Measurements from ENCODE around the gene NBL1.

NBL1 gene

DNA sequence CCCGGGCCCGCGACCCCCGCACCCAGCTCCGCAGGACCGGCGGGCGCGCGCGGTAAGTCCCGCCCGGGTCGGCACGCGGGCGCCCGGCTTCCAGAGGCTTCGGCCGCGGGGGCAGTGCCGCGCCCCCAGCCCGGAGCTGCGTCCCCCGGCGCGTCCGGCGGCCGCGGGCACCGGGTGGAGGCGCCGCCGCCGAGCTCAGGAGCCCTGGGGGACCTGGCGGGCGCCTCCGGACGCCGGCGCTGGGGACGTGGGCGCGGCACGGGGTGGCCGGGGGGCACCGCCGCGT lies 227 bp downstream of the NBL1 start:
- Histone ChIP-seq H3K9ac (ENCODE audit: low read length) (no peak overlapping the region), H3K36me3 (ENCODE audit: low read length) (no peaks in the 10 kb centered on the region), H3K4me3 (ENCODE audit: insufficient read depth, low read length, poor library complexity, severe bottlenecking) (no peak overlapping the region), H3K9me2 (replicated peaks; ENCODE audit: insufficient read depth, low read length) (no peaks in the 10 kb centered on the region), H3K9me3 (ENCODE audit: insufficient read depth, low read length) (no peaks in the 10 kb centered on the region), H3K4me2 (ENCODE audit: low read depth, low read length, poor library complexity, severe bottlenecking) (peak overlapping the region; percentile 34), H3F3A (ENCODE audit: insufficient read depth) (no peaks in the 10 kb centered on the region), H3K27ac (ENCODE audit: low read depth, low read length) (no peak overlapping the region), H3K79me2 (ENCODE audit: insufficient read depth, low read length) (no peaks in the 10 kb centered on the region), H2AFZ (ENCODE audit: low read depth, low read length, severe bottlenecking) (no peak overlapping the region), H3K27me3 (ENCODE audit: low read length) (no peaks in the 10 kb centered on the region), H4K20me1 (ENCODE audit: low read depth, low read length) (no peaks in the 10 kb centered on the region)
- TF ChIP-seq EZH2phosphoT487 (conservative IDR thresholded peaks at IDR 0.05; ENCODE audit: low read length), result no peak
- TF ChIP-seq, protein P1, sequence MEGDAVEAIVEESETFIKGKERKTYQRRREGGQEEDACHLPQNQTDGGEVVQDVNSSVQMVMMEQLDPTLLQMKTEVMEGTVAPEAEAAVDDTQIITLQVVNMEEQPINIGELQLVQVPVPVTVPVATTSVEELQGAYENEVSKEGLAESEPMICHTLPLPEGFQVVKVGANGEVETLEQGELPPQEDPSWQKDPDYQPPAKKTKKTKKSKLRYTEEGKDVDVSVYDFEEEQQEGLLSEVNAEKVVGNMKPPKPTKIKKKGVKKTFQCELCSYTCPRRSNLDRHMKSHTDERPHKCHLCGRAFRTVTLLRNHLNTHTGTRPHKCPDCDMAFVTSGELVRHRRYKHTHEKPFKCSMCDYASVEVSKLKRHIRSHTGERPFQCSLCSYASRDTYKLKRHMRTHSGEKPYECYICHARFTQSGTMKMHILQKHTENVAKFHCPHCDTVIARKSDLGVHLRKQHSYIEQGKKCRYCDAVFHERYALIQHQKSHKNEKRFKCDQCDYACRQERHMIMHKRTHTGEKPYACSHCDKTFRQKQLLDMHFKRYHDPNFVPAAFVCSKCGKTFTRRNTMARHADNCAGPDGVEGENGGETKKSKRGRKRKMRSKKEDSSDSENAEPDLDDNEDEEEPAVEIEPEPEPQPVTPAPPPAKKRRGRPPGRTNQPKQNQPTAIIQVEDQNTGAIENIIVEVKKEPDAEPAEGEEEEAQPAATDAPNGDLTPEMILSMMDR (IDR thresholded peaks at IDR 0.05; ENCODE audit: insufficient read depth, low read length, poor library complexity, severe bottlenecking), result no peak

DNA sequence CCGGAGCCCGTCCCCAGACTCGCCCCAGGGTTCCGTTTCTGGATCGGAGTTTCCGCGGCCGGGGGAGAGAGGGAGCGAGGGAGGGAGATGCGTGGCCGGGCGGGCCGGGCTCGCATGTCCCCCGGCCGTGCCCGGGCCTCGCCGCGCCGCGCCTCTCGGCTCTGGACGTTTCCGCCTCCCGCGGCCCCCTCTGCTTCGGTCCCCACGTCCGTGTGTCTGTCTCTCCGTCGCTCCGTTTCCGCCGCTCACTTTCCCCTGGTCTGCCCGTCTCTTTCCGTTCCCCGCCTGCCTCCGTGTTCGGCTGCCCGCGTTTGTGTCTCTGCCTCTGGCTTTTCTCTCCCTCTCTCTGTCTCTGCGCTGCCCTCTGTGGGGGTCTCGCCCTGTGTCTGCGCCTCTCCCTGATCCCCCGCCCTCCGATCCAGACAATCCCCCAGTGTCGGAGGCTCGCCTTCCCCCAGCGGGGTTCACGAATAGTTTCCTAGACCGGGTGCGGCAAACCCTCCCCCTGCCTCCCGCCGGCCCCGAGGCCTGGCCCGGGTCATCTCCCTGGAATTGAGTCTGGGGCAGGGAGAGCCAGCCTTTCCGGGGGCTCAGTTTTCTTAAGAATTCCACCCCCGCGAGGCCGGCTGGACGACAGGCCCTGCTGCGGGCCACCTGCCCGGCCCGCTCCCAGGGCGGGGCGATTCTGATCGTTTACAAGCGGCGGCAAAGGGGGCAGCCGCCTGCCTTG lies 735 bp downstream of the NBL1 start:
- Histone ChIP-seq H2AFZ (ENCODE audit: low read depth, low read length, severe bottlenecking) (no peak overlapping the region), H3K4me2 (ENCODE audit: low read depth, low read length, poor library complexity, severe bottlenecking) (peak overlapping the region; percentile 34), H3K36me3 (ENCODE audit: low read length) (no peaks in the 10 kb centered on the region), H3K27me3 (ENCODE audit: low read length) (no peaks in the 10 kb centered on the region), H4K20me1 (ENCODE audit: low read depth, low read length) (no peaks in the 10 kb centered on the region), H3F3A (ENCODE audit: insufficient read depth) (no peaks in the 10 kb centered on the region), H3K79me2 (ENCODE audit: insufficient read depth, low read length) (no peaks in the 10 kb centered on the region), H3K9me3 (ENCODE audit: insufficient read depth, low read length) (no peaks in the 10 kb centered on the region), H3K9me2 (replicated peaks; ENCODE audit: insufficient read depth, low read length) (no peaks in the 10 kb centered on the region), H3K9ac (ENCODE audit: low read length) (no peak overlapping the region), H3K27ac (ENCODE audit: low read depth, low read length) (no peak overlapping the region), H3K4me3 (ENCODE audit: insufficient read depth, low read length, poor library complexity, severe bottlenecking) (no peak overlapping the region)
- TF ChIP-seq EZH2phosphoT487 (conservative IDR thresholded peaks at IDR 0.05; ENCODE audit: low read length), result no peak
- TF ChIP-seq, protein P1 (IDR thresholded peaks at IDR 0.05; ENCODE audit: insufficient read depth, low read length, poor library complexity, severe bottlenecking), result no peak

DNA sequence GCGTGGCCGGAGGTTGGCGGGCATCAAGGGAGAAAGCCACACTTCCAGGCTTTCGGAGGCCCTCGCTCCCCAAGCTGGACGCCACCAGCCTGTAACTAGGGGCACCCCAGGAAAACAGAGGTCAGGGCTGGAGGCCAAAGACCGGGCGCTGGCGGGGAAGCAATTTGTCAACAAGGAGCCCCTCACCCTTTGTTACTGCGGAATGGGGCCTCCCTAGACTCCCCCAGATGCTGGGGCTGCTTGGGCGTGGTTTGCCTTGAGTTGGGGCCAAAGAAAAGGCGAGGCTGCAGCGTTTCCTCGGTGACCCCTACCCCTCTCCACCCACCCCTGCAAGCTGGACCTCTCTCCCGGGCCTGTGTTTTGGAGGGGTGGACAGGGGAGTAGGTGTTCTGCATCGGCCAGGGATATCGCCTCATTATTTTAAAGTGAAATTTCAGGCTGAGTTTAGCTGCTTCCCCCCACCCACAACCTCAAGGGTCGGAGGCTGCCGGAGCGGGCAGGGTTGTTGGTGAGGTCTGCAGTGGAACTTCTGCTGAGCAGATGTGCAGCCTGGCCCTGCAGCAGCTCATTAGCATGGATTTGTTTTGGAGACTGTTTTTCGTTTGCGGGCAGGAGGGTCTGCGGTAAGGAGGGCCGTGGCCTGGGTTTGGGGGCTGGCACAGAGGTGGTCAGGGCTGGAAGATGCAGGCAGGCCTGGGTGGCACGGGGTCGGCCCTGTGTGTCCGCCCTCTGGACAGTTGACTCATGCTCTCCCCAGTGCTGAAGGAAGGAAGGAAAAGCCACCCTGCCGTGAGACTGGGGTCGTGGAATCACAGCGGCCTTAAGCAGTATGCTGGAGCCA lies 1.5 kb downstream of the NBL1 start:
- H3F3A ChIP-seq (ENCODE audit: insufficient read depth), result no peaks in the 10 kb centered on the region
- no peak overlapping the region for H3K4me3 ChIP-seq (ENCODE audit: insufficient read depth, low read length, poor library complexity, severe bottlenecking)
- no peaks in the 10 kb centered on the region for H3K79me2 ChIP-seq (ENCODE audit: insufficient read depth, low read length)
- TF ChIP-seq, protein P1 (IDR thresholded peaks at IDR 0.05; ENCODE audit: insufficient read depth, low read length, poor library complexity, severe bottlenecking), result no peak
- no peak for TF ChIP-seq EZH2phosphoT487 (conservative IDR thresholded peaks at IDR 0.05; ENCODE audit: low read length)
- H3K36me3 ChIP-seq (ENCODE audit: low read length), result no peaks in the 10 kb centered on the region
- H3K4me2 ChIP-seq (ENCODE audit: low read depth, low read length, poor library complexity, severe bottlenecking), result no peak overlapping the region
- H3K9ac ChIP-seq (ENCODE audit: low read length), result no peak overlapping the region
- no peaks in the 10 kb centered on the region for H3K9me2 ChIP-seq (replicated peaks; ENCODE audit: insufficient read depth, low read length)
- no peak overlapping the region for H3K27ac ChIP-seq (ENCODE audit: low read depth, low read length)
- no peaks in the 10 kb centered on the region for H4K20me1 ChIP-seq (ENCODE audit: low read depth, low read length)
- no peaks in the 10 kb centered on the region for H3K9me3 ChIP-seq (ENCODE audit: insufficient read depth, low read length)
- H3K27me3 ChIP-seq (ENCODE audit: low read length), result no peaks in the 10 kb centered on the region
- no peak overlapping the region for H2AFZ ChIP-seq (ENCODE audit: low read depth, low read length, severe bottlenecking)
